ENCODE results near the gene CCL15. TPM values are rescaled to one million over a fixed set of nuclear protein-coding genes. Genes with fewer than 3 reads are reported as not detected.

Gene CCL15
- total RNA-seq, 1 experiment from 2014 or later: 0.52 TPM

GRCh38 chr17:35988164-35988563, 13.2 kb downstream of the CCL15 start:
- DNase-seq: no peak
- Histone ChIP-seq H3K9me3 (peaks cover 12% of the 10 kb centered on the region; the same call in 1 of the 2 replicates), H3K27me3 (replicated peaks; ENCODE audit: control insufficient read depth, insufficient read depth, low read length) (no peaks in the 10 kb centered on the region), H3K36me3 (ENCODE audit: control insufficient read depth, insufficient read depth, low read length) (no peaks in the 10 kb centered on the region), H3K4me3 (ENCODE audit: low read depth, low read length) (no peak overlapping the region), H3K4me1 (no peaks in the 10 kb centered on the region)
- CTCF ChIA-PET: no interaction called here
- no TSS peak for BruUV-seq (replicated peaks)
- H3K27me3 Mint-ChIP-seq (ENCODE audit: insufficient read depth, unreplicated experiment): no peaks in the 10 kb centered on the region
- intact Hi-C loops (cut with micrococcal nuclease; ENCODE audit: unreplicated experiment): no loop called here
- POLR2A ChIA-PET: no interaction called here
- no peak overlapping the region for H3K4me3 Mint-ChIP-seq (ENCODE audit: unreplicated experiment)
- TF ChIP-seq CTCF (IDR thresholded peaks at IDR 0.05; ENCODE audit: insufficient read depth in 1 of 2, low read depth in 1 of 2, low read length in 1 of 2, severe bottlenecking in 1 of 2, unreplicated experiment in 1 of 2): no peak
- H3K9me3 Mint-ChIP-seq (ENCODE audit: unreplicated experiment): peaks cover 9% of the 10 kb centered on the region
- H3K27ac Mint-ChIP-seq (ENCODE audit: unreplicated experiment): no peak overlapping the region
- H3K4me1 Mint-ChIP-seq (ENCODE audit: low read depth, unreplicated experiment): no peaks in the 10 kb centered on the region
- no peaks in the 10 kb centered on the region for H3K36me3 Mint-ChIP-seq (ENCODE audit: insufficient read depth, unreplicated experiment)

- POLR2A ChIA-PET: no interaction called here
- H3K36me3 Mint-ChIP-seq (ENCODE audit: insufficient read depth, unreplicated experiment): no peaks in the 10 kb centered on the region
- no peak within 1 kb of the TSS for H3K4me3 Mint-ChIP-seq (ENCODE audit: unreplicated experiment)
- peaks cover 7% of the 10 kb centered on the region for H3K4me1 ChIP-seq
- H3K36me3 ChIP-seq (ENCODE audit: control insufficient read depth, insufficient read depth, low read length): no peaks in the 10 kb centered on the region
- DNase-seq: no peak
- CTCF ChIA-PET: no interaction called here
- peaks cover 9% of the 10 kb centered on the region for H3K9me3 Mint-ChIP-seq (ENCODE audit: unreplicated experiment)
- H3K4me1 Mint-ChIP-seq (ENCODE audit: low read depth, unreplicated experiment): no peaks in the 10 kb centered on the region
- H3K4me3 ChIP-seq (ENCODE audit: low read depth, low read length): no peak within 1 kb of the TSS
- TF ChIP-seq CTCF (IDR thresholded peaks at IDR 0.05; ENCODE audit: insufficient read depth in 1 of 2, low read depth in 1 of 2, low read length in 1 of 2, severe bottlenecking in 1 of 2, unreplicated experiment in 1 of 2): no peak
- H3K27me3 Mint-ChIP-seq (ENCODE audit: insufficient read depth, unreplicated experiment): no peaks in the 10 kb centered on the region
- no peak within 1 kb of the TSS for H3K27ac Mint-ChIP-seq (ENCODE audit: unreplicated experiment)
- intact Hi-C loops (cut with micrococcal nuclease; ENCODE audit: unreplicated experiment): no loop called here
- H3K27me3 ChIP-seq (replicated peaks; ENCODE audit: control insufficient read depth, insufficient read depth, low read length): no peaks in the 10 kb centered on the region
- H3K9me3 ChIP-seq: peaks cover 12% of the 10 kb centered on the region; the same call in 1 of the 2 replicates
- BruUV-seq (replicated peaks): no TSS peak
Measured at GRCh38 chr17:35986643-35987042, 14.7 kb downstream of the CCL15 start, which contains the start of gene CCL14. Gene CCL14, minus strand, starts transcription at chr17:35986729. Its CDS starts 80 bp downstream, at chr17:35986649.

- no peak overlapping the region for H3K27ac Mint-ChIP-seq (ENCODE audit: unreplicated experiment)
- Histone ChIP-seq H3K4me1 (peaks cover 17% of the 10 kb centered on the region), H3K9me3 (peaks cover 4% of the 10 kb centered on the region; the same call in 1 of the 2 replicates), H3K27me3 (replicated peaks; ENCODE audit: control insufficient read depth, insufficient read depth, low read length) (no peaks in the 10 kb centered on the region), H3K36me3 (ENCODE audit: control insufficient read depth, insufficient read depth, low read length) (no peaks in the 10 kb centered on the region; the same call in 1 of the 2 replicates), H3K4me3 (ENCODE audit: low read depth, low read length) (no peak overlapping the region)
- BruUV-seq (replicated peaks): no TSS peak
- TF ChIP-seq CTCF (IDR thresholded peaks at IDR 0.05; ENCODE audit: insufficient read depth in 1 of 2, low read depth in 1 of 2, low read length in 1 of 2, severe bottlenecking in 1 of 2, unreplicated experiment in 1 of 2): no peak
- DNase-seq: no peak
- CTCF ChIA-PET: no interaction called here
- POLR2A ChIA-PET: no interaction called here
- no peaks in the 10 kb centered on the region for H3K27me3 Mint-ChIP-seq (ENCODE audit: insufficient read depth, unreplicated experiment)
- H3K9me3 Mint-ChIP-seq (ENCODE audit: unreplicated experiment): peaks cover 9% of the 10 kb centered on the region
- H3K4me1 Mint-ChIP-seq (ENCODE audit: low read depth, unreplicated experiment): peaks cover 4% of the 10 kb centered on the region
- intact Hi-C loops (cut with micrococcal nuclease; ENCODE audit: unreplicated experiment): no loop called here
- no peaks in the 10 kb centered on the region for H3K36me3 Mint-ChIP-seq (ENCODE audit: insufficient read depth, unreplicated experiment)
- no peak overlapping the region for H3K4me3 Mint-ChIP-seq (ENCODE audit: unreplicated experiment)
Measured at GRCh38 chr17:35984140-35984539, 17.2 kb downstream of the CCL15 start.

Measured in Caco-2 (cell line).